Natural killer cell treated with Interleukin-12 subunit alpha and Interleukin-12 subunit beta and Interleukin-15 and Interleukin-18, amount 100 ng/mL, for 72 hours (primary cell): Measurements from ENCODE around the gene PRKN. TPM values are rescaled to one million over a fixed set of nuclear protein-coding genes. Genes with fewer than 3 reads are reported as not detected.
A peak's percentile ranks its signal among the peaks of the same experiment; 100 is the strongest.
"Not testable (repeated sequence)": the region's sequence is repeated elsewhere in the genome, so short reads cannot be mapped to it uniquely, and the experiment has no call there.

Experiments used
- ATAC-seq, 2 donors: fragments of 150-1000 bp; cut with Tn5 transposase in 1 of 2; sonication (Bioruptor Pico), chemical (Tn5 transposase) in 1 of 2; 2 replicates each; pipeline ENCODE4 v1.10.0; 2021
- DNase-seq: peaks from one replicate; pipeline ENCODE4 v3.0.0; 2022; ENCODE audit warnings: low spot score
- H3K27ac Mint-ChIP-seq, 2 donors: 1 replicate in 1 of 2; 2 replicates in 1 of 2; pipeline ENCODE4 v1.8.0; 2022; ENCODE audit warnings: mixed read lengths in 2 of 2, mild to moderate bottlenecking in 1 of 2, moderate library complexity in 1 of 2
- H3K27me3 Mint-ChIP-seq, 2 donors: 1 replicate in 1 of 2; 2 replicates in 1 of 2; pipeline ENCODE4 v1.8.0; 2022; ENCODE audit warnings: mixed read lengths in 2 of 2
- H3K36me3 Mint-ChIP-seq: one replicate; pipeline ENCODE4 v1.8.0; 2022; ENCODE audit warnings: mixed read lengths
- H3K4me1 Mint-ChIP-seq, 2 donors: 1 replicate in 1 of 2; 2 replicates in 1 of 2; pipeline ENCODE4 v1.8.0; 2022; ENCODE audit warnings: low read depth in 2 of 2, mixed read lengths in 2 of 2, mild to moderate bottlenecking in 1 of 2
- H3K4me3 Mint-ChIP-seq: one replicate; pipeline ENCODE4 v1.8.0; 2022; ENCODE audit warnings: mixed read lengths
- H3K9me3 Mint-ChIP-seq: 2 replicates; pipeline ENCODE4 v1.8.0; 2022; ENCODE audit warnings: mixed read lengths
- total RNA-seq, 2 donors: library from RNA; stranded (reverse); gene quantifications; one replicate each; pipeline ENCODE4 v1.2.3, GENCODE V29; 2022

PRKN gene
- total RNA-seq, 2 donors from 2014 or later, result not detected

GRCh38 chr6:161522276-161522675 is 1205.3 kb downstream of the PRKN start:
- peaks cover 0 to 22% of the 10 kb centered on the region in 2 donors for H3K27me3 Mint-ChIP-seq

GRCh38 chr6:161511447-161512095 is 1216.0 kb downstream of the PRKN start:
- Mint-ChIP-seq H3K27ac (no peak overlapping the region), H3K4me3 (no peak overlapping the region), H3K4me1 (no peaks in the 10 kb centered on the region), H3K9me3 (no peaks in the 10 kb centered on the region), H3K36me3 (no peaks in the 10 kb centered on the region), H3K27me3 (peaks cover 9 to 13% of the 10 kb centered on the region in 2 donors)
- no peak for DNase-seq
- ATAC-seq, result no peak

More at GRCh38 chr6:161522276-161522675, 1205.3 kb downstream of the PRKN start:
- Mint-ChIP-seq H3K4me3 (no peak overlapping the region), H3K9me3 (no peaks in the 10 kb centered on the region), H3K36me3 (no peaks in the 10 kb centered on the region), H3K4me1 (no peaks in the 10 kb centered on the region), H3K27ac (no peak overlapping the region)
- ATAC-seq, result no peak
- no peak for DNase-seq

- H3K4me1 Mint-ChIP-seq, result no peaks in the 10 kb centered on the region
- no peak overlapping the region for H3K27ac Mint-ChIP-seq
- no peaks in the 10 kb centered on the region for H3K36me3 Mint-ChIP-seq
- peaks cover 3 to 6% of the 10 kb centered on the region in 2 donors for H3K27me3 Mint-ChIP-seq
- DNase-seq (no peak), ATAC-seq (no peak)
- no peak overlapping the region for H3K4me3 Mint-ChIP-seq
- no peaks in the 10 kb centered on the region for H3K9me3 Mint-ChIP-seq
These were observed 1219.2 kb downstream of the PRKN start for GRCh38 chr6:161508341-161508740.

- Mint-ChIP-seq H3K4me3 (no peak overlapping the region), H3K36me3 (no peaks in the 10 kb centered on the region), H3K27ac (no peak overlapping the region), H3K9me3 (no peaks in the 10 kb centered on the region), H3K27me3 (peaks cover 5 to 14% of the 10 kb centered on the region in 2 donors), H3K4me1 (no peaks in the 10 kb centered on the region)
- no peak for DNase-seq
- ATAC-seq, result no peak
These were observed 1220.2 kb downstream of the PRKN start for GRCh38 chr6:161507375-161507774.

- Mint-ChIP-seq H3K27me3 (peaks cover 8 to 25% of the 10 kb centered on the region in 2 donors), H3K9me3 (no peaks in the 10 kb centered on the region), H3K36me3 (no peaks in the 10 kb centered on the region), H3K4me3 (no peak overlapping the region), H3K27ac (no peak overlapping the region), H3K4me1 (no peaks in the 10 kb centered on the region)
- ATAC-seq (no peak), DNase-seq (no peak)
These were observed 1224.0 kb downstream of the PRKN start for GRCh38 chr6:161503570-161503969.

GRCh38 chr6:161498881-161499280 is 1228.7 kb downstream of the PRKN start:
- no peak overlapping the region for H3K27ac Mint-ChIP-seq
- H3K4me3 Mint-ChIP-seq, result no peak overlapping the region
- ATAC-seq (no peak), DNase-seq (no peak)
- H3K4me1 Mint-ChIP-seq, result peaks cover 0 to 2% of the 10 kb centered on the region in 2 donors
- H3K9me3 Mint-ChIP-seq, result no peaks in the 10 kb centered on the region
- no peaks in the 10 kb centered on the region for H3K36me3 Mint-ChIP-seq
- peaks cover 6 to 34% of the 10 kb centered on the region in 2 donors for H3K27me3 Mint-ChIP-seq

- H3K9me3 Mint-ChIP-seq, result no peaks in the 10 kb centered on the region
- no peak overlapping the region for H3K27ac Mint-ChIP-seq
- ATAC-seq, result peak; percentile 38 to 54
These were observed 1229.2 kb downstream of the PRKN start for GRCh38 chr6:161498359-161498758.

GRCh38 chr6:161496941-161497340 is 1230.6 kb downstream of the PRKN start:
- H3K27ac Mint-ChIP-seq, result no peak overlapping the region
- H3K36me3 Mint-ChIP-seq, result no peaks in the 10 kb centered on the region
- peaks cover 5 to 22% of the 10 kb centered on the region in 2 donors for H3K27me3 Mint-ChIP-seq
- no peak overlapping the region for H3K4me3 Mint-ChIP-seq
- DNase-seq, result no peak
- peaks cover 0 to 2% of the 10 kb centered on the region in 2 donors for H3K4me1 Mint-ChIP-seq
- no peaks in the 10 kb centered on the region for H3K9me3 Mint-ChIP-seq
- no peak for ATAC-seq

More at GRCh38 chr6:161498359-161498758, 1229.2 kb downstream of the PRKN start:
- H3K4me1 Mint-ChIP-seq, result peaks cover 0 to 2% of the 10 kb centered on the region in 2 donors
- no peak overlapping the region for H3K4me3 Mint-ChIP-seq
- H3K27me3 Mint-ChIP-seq, result peaks cover 7 to 34% of the 10 kb centered on the region in 2 donors
- DNase-seq, result no peak
- no peaks in the 10 kb centered on the region for H3K36me3 Mint-ChIP-seq

GRCh38 chr6:161496271-161496670 is 1231.3 kb downstream of the PRKN start:
- DNase-seq, H3K9me3 Mint-ChIP-seq, H3K4me1 Mint-ChIP-seq, H3K36me3 Mint-ChIP-seq, H3K27ac Mint-ChIP-seq, H3K4me3 Mint-ChIP-seq, ATAC-seq: not testable (repeated sequence)
- peaks cover 2 to 16% of the 10 kb centered on the region in 2 donors for H3K27me3 Mint-ChIP-seq

- peaks cover 5 to 15% of the 10 kb centered on the region in 2 donors for H3K27me3 Mint-ChIP-seq
- no peak overlapping the region for H3K4me3 Mint-ChIP-seq
- ATAC-seq (no peak), DNase-seq (no peak)
- H3K9me3 Mint-ChIP-seq, result no peaks in the 10 kb centered on the region
- peaks cover 0 to 2% of the 10 kb centered on the region in 2 donors for H3K4me1 Mint-ChIP-seq
- H3K27ac Mint-ChIP-seq, result no peak overlapping the region
- no peaks in the 10 kb centered on the region for H3K36me3 Mint-ChIP-seq
These were observed 1233.0 kb downstream of the PRKN start for GRCh38 chr6:161494566-161494965.

GRCh38 chr6:161493576-161494118 is 1233.9 kb downstream of the PRKN start:
- no peaks in the 10 kb centered on the region for H3K9me3 Mint-ChIP-seq
- peaks cover 0 to 2% of the 10 kb centered on the region in 2 donors for H3K4me1 Mint-ChIP-seq
- peaks cover 6 to 15% of the 10 kb centered on the region in 2 donors for H3K27me3 Mint-ChIP-seq
- ATAC-seq, result no peak
- H3K27ac Mint-ChIP-seq, result no peak overlapping the region
- H3K4me3 Mint-ChIP-seq, result no peak overlapping the region
- H3K36me3 Mint-ChIP-seq, result no peaks in the 10 kb centered on the region
- no peak for DNase-seq

GRCh38 chr6:161489626-161490306 is 1237.8 kb downstream of the PRKN start:
- ATAC-seq, result no peak
- no peak overlapping the region for H3K27ac Mint-ChIP-seq
- no peak overlapping the region for H3K4me3 Mint-ChIP-seq
- no peak for DNase-seq
- H3K4me1 Mint-ChIP-seq, result no peaks in the 10 kb centered on the region
- no peaks in the 10 kb centered on the region for H3K9me3 Mint-ChIP-seq
- no peaks in the 10 kb centered on the region for H3K36me3 Mint-ChIP-seq
- peaks cover 18% of the 10 kb centered on the region in 2 donors for H3K27me3 Mint-ChIP-seq

GRCh38 chr6:161487694-161488093 is 1239.9 kb downstream of the PRKN start:
- no peak overlapping the region for H3K27ac Mint-ChIP-seq
- H3K27me3 Mint-ChIP-seq, result peaks cover 17 to 18% of the 10 kb centered on the region in 2 donors
- H3K4me1 Mint-ChIP-seq, result no peaks in the 10 kb centered on the region
- ATAC-seq, result no peak
- no peaks in the 10 kb centered on the region for H3K36me3 Mint-ChIP-seq
- DNase-seq, result no peak
- H3K9me3 Mint-ChIP-seq, result no peaks in the 10 kb centered on the region
- no peak overlapping the region for H3K4me3 Mint-ChIP-seq

GRCh38 chr6:161487217-161487531 is 1240.4 kb downstream of the PRKN start:
- no peaks in the 10 kb centered on the region for H3K9me3 Mint-ChIP-seq
- H3K4me1 Mint-ChIP-seq, result no peaks in the 10 kb centered on the region
- DNase-seq (no peak), ATAC-seq (no peak)
- H3K27me3 Mint-ChIP-seq, result peaks cover 17 to 18% of the 10 kb centered on the region in 2 donors
- H3K36me3 Mint-ChIP-seq, result no peaks in the 10 kb centered on the region
- H3K4me3 Mint-ChIP-seq, result no peak overlapping the region
- no peak overlapping the region for H3K27ac Mint-ChIP-seq
